Caki2 (cell line): Measurements from ENCODE around the gene TMC1. TPM values are rescaled to one million over a fixed set of nuclear protein-coding genes. Genes with fewer than 3 reads are reported as not detected.

Source experiments
- DNase-seq: peaks from one replicate; pipeline ENCODE4 v3.0.0-alpha.2; 2015; ENCODE audit warnings: low read depth
- in situ Hi-C: cut with HindIII; loops from 2 replicates; pipeline ENCODE4 v1.10.0; 2016; ENCODE audit warnings: low sequenced_read_pairs, low pct_unique_long_range_greater_than_20kb, mixed read lengths
- total RNA-seq: library from RNA; depleted of rRNA; stranded (reverse); fragments of >200 nt; shearing (Covaris generic); gene quantifications from 2 replicates; pipeline ENCODE4 v1.2.3, GENCODE V29; 2014; ENCODE audit warnings: low replicate concordance

Gene TMC1
- total RNA-seq, 1 experiment from 2014 or later = not detected

DNA sequence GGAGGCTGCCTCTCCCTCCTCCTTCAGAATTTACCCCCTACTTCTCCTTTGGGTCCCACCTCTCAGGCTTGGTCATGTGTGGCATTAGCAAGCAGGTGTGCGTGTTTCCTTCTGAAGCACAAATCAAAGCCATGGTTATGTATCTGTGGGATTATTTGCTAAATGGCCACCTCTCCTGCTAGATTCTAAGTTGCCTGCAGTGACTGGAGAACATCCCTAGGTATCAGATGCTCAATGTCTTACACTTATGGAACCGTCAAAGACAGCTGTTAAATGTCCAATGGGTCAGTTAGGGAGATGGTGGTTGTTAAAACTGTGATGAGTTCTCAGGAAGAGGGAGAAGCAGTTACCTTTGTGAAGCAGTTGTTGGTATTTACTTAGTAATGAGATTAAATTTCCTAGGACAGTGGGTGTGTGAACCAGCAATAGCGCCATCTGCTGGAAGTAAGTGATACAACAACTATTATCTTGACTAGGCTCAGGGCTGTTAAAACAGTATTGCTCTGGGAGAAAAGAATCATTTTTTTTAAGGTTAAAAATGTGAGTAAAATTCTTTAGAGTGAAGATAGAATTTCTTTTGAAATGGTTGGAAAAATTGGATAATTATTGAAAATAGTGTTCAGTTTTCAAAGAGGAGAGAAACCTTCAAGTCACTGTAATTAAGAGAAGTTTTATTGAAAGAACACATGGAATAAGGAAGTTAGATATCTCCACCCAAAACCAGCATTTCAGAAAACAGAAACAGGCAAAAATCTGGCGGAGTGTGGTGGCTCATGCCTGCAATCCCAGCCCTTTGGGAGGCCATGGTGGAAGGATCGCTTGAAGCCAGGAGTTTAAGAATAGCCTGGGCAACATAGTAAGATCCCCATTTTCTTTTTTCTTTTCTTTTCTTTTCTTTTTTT is 71.3 kb downstream of the TMC1 start:
- in situ Hi-C loops = loop anchor here (25.0 kb wide), 1 partner anchor 555 kb away; no protein-coding TSS in a partner anchor
- DNase-seq = peak; percentile 61

GRCh38 chr9:72596451-72597180 is 75.2 kb downstream of the TMC1 start:
- in situ Hi-C loops = loop anchor here (25.0 kb wide), 1 partner anchor 559 kb away; no protein-coding TSS in a partner anchor

DNA sequence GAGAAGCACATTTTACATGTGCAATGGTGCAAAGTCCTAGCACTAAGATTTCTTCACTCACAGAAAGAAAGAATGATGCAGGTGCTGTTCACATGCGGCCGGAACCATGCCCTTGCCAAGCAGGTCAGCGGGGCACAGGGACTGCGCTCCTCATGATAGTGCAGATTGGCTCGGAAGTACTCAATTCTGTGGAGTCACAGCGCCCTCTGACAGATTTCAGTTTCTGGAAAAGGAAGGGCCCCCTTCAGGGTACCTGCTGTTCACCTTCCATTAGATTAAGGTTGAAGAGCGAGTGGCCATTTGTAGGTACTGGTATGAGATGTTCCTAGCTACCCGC is 75.7 kb downstream of the TMC1 start:
- in situ Hi-C loops = loop anchor here (25.0 kb wide), 1 partner anchor 560 kb away; no protein-coding TSS in a partner anchor
- DNase-seq = no peak

More at GRCh38 chr9:72596451-72597180, 75.2 kb downstream of the TMC1 start:
- no peak for DNase-seq

DNA sequence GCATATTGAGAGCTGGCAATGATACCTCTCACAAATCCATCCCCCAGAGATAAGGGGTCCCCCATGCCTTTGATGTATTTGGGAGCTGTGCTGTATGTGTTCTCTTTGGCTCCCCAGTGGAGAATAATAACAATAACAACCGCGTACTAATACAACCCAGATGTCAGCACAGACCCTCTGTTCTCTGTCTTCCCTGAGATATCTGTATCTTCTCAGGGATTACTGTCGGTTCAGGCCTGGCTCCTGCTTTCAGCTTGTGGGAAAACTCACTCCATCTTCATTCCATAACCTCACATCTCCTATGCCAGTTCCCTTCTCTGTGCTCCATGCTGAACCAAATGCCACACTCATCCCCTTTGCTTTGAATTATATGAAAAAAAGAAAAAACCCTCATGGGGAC is 76.2 kb downstream of the TMC1 start:
- in situ Hi-C loops = loop anchor here (25.0 kb wide), 1 partner anchor 560 kb away; no protein-coding TSS in a partner anchor

GRCh38 chr9:72598639-72599038 is 77.2 kb downstream of the TMC1 start:
- in situ Hi-C loops = loop anchor here (25.0 kb wide), 1 partner anchor 561 kb away; no protein-coding TSS in a partner anchor

More for the DNA sequence above, 76.2 kb downstream of the TMC1 start:
- no peak for DNase-seq

GRCh38 chr9:72599874-72600534 is 78.6 kb downstream of the TMC1 start:
- DNase-seq = peak; percentile 27
- in situ Hi-C loops = loop anchor here (25.0 kb wide), 1 partner anchor 563 kb away; no protein-coding TSS in a partner anchor

More at GRCh38 chr9:72598639-72599038, 77.2 kb downstream of the TMC1 start:
- DNase-seq = no peak

- in situ Hi-C loops = no loop called here
- DNase-seq = no peak
Measured at GRCh38 chr9:72600671-72601070, 79.3 kb downstream of the TMC1 start.

DNA sequence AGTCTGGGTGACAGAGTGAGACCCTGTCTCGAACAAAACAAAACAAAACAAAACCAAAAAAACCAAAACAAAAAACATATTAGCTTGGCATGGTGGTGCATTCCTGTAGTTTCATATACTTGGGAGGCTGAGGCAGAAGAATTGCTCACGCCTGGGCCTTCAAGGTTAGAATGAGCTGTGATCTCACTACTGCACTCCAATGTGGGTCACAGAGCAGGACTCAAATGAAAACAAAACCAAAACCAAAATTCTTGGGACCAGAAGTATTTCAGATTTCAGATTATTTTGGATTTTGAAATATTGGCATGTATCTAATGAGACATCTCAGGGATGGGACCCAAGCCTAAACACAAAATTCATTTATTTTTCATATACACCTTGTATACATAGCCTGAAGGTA is 80.2 kb downstream of the TMC1 start:
- DNase-seq = no peak
- in situ Hi-C loops = no loop called here

GRCh38 chr9:72612449-72612848 is 91.0 kb downstream of the TMC1 start:
- DNase-seq = no peak
- in situ Hi-C loops = no loop called here

- in situ Hi-C loops = no loop called here
- DNase-seq = no peak
Measured at GRCh38 chr9:72614067-72614466, 92.7 kb downstream of the TMC1 start.

GRCh38 chr9:72615931-72616330 is 94.5 kb downstream of the TMC1 start:
- DNase-seq = no peak
- in situ Hi-C loops = no loop called here

DNA sequence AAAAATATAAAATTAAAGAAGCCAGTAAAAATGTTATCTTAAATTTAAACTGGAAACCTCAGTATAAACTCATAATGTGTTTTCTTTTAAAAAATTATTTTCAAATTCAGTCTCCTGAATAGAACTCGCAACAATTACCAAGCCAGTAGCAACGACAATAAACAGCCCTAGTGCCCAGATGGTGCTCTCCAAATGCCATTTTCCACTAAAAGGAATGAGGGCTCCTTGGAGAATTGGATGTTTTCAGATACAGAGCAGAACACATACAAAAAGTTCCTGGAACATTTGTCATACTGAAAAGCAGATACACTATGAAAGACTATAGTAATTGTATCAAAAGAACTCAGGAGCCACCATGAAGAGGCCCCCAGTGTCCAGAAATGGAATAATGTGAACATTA is 97.4 kb downstream of the TMC1 start:
- in situ Hi-C loops = no loop called here
- DNase-seq = no peak

GRCh38 chr9:72622186-72622585 is 100.8 kb downstream of the TMC1 start:
- in situ Hi-C loops = no loop called here

GRCh38 chr9:72623156-72623555 is 101.7 kb downstream of the TMC1 start:
- in situ Hi-C loops = no loop called here
- DNase-seq = no peak

More at GRCh38 chr9:72622186-72622585, 100.8 kb downstream of the TMC1 start:
- DNase-seq = no peak

GRCh38 chr9:72627147-72627546 is 105.7 kb downstream of the TMC1 start:
- DNase-seq = no peak
- in situ Hi-C loops = no loop called here

DNA sequence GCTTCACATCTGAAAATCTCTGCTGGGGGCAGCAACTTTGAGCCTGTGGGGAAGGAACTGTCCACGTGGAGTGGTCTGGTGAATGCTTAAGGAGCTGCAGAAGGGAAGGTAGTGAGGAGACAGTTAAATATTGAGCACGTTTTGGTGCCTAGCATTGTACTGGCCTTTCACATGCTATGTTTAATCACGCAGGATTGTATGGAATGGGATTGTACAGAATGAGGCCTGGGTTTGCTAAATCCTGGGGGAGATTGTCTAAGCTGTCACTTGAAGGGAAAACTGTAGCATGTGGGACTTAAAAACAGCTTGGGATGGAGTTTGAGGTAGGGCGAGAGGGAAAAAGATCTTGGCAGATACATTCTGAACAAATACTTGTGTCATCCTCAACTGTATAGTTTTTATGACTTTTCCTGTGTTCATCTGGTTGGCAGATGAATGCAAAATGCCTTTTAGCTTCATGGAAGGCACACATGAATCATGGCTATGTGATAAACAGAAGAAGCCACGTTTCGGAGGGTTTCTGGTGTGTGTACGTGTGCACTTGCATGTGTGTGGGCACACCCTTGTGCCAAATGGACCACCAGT is 106.6 kb downstream of the TMC1 start:
- no peak for DNase-seq
- in situ Hi-C loops = no loop called here

DNA sequence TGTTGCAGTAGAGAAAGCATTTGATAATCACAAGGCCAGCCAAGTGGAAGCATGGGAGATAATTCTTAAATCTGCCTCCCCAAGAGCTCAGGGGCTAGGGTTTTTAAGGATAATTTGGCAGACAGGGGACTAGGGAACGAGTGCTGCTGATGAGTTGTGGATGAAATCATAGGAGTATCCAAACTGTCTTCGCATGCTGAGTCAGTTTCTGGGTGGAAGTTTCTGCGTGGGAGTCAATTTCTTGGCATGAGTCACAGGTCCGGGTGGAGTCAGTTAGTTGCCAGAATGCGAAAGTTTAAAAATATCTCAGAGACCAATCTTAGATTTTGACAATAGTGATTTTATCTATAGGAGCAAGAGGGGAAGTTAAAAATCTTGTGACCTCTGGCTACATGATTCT is 112.6 kb downstream of the TMC1 start:
- in situ Hi-C loops = no loop called here
- no peak for DNase-seq

GRCh38 chr9:72635197-72635596 is 113.8 kb downstream of the TMC1 start:
- in situ Hi-C loops = no loop called here
- DNase-seq = peak; percentile 8
